ENCODE measurements around the gene HMGB2.

Gene HMGB2

DNA sequence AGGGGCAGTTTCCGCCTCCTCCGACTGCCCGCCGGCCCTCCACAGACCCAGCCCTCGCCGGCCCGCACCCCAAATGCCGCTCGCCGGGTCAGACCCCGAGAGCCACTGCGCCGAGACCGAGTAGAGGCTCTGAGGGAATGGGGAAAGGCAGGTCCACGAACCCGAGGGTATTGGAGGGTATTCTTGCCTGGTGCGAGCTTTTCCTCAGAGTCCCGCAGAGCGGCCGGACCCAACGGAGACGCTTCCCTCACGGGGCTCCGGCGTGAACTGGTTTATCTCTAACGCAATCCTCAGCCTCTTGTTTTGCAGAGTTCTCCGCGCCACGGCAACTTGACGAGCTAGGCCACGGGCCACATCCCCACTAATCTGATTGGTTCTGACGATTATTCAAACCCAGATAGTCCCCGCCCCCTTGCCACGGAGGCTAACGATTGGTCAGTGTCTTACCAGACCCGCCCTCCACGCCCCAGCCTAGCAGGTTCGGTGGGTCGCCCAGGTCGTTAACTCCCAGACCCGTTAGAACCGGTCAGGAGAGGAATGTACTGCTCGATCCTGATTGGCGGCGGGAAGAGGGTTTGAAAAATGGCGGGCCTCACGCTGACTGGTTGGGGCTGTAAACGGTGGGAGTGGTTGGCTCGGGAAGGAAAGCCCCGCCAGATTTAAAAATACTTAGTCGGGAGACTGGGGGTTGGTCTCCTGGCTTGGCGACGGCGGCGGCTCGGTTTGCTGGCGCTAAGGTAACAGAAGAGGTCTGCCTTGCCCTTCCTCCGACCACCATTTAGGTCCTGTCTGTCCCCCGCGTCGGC lies at the start of gene HMGB2:
HMGB2 (minus strand) TSS at position 274 of the 806 bp plus-strand sequence. CDS start 709 bp downstream, outside the sequence.
- DNase-seq = peak; percentile 100

GRCh38 chr4:173382349-173382748 lies 48.2 kb upstream of the HMGB2 start:
- no peak for DNase-seq

DNA sequence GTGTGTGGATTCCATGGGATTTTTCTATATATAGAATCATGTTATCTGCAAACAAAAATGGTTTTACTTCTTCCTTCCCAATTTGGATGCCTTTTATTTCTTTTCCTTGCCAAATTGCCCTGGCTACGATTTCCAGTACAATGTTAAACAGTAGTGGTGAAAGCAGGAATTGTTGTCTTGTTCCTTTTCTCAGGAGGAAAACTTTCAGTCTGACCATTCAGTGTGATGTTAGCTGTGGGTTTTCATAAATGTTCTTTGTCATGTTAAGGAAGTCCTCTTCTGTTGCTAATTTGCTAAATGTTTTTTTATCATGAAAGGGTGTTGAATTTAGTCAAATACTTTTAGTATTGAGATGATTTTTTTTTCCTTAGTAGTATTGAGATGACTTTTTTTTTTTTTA lies 47.5 kb upstream of the HMGB2 start:
- no peak for DNase-seq

- no peak for DNase-seq
These were observed 46.8 kb upstream of the HMGB2 start for GRCh38 chr4:173380987-173381386.

DNA sequence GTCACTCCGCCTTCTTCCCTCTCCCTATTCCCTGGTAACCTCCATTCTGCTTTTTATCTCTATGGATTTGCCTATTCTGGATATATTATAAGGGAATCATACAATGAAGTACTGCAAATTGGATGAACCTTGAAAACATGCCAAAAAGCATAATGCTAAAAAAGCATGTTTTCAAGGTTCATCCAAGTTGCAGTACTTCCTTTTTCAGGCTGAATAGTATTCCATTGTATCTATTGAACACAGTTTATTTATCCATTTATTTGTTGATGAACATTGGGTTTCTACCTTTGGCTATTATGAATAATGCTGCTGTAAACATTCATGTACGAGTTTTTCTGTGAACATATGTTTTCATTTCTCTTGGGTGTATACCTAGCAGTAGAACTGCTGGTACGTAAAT lies 45.8 kb upstream of the HMGB2 start:
- DNase-seq = no peak

DNA sequence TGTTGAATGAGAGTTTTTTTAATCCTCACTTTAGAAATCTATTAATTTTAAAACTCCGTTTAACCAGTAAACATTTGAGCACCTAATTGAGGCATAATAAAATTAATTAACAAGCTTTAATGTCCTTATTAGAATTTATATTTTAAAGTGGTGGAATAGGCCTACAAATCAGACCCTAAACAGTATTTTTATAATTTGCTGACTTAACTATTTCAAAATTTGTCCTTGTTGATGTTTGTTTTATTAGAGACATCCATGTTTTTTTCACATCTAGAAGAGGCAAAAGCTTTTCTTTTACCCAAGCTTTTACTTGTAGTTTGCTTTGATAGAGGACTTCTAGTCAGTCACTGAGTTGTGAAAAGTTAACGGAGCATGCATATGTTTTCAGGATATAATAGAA lies 40.4 kb upstream of the HMGB2 start:
- DNase-seq = no peak

DNA sequence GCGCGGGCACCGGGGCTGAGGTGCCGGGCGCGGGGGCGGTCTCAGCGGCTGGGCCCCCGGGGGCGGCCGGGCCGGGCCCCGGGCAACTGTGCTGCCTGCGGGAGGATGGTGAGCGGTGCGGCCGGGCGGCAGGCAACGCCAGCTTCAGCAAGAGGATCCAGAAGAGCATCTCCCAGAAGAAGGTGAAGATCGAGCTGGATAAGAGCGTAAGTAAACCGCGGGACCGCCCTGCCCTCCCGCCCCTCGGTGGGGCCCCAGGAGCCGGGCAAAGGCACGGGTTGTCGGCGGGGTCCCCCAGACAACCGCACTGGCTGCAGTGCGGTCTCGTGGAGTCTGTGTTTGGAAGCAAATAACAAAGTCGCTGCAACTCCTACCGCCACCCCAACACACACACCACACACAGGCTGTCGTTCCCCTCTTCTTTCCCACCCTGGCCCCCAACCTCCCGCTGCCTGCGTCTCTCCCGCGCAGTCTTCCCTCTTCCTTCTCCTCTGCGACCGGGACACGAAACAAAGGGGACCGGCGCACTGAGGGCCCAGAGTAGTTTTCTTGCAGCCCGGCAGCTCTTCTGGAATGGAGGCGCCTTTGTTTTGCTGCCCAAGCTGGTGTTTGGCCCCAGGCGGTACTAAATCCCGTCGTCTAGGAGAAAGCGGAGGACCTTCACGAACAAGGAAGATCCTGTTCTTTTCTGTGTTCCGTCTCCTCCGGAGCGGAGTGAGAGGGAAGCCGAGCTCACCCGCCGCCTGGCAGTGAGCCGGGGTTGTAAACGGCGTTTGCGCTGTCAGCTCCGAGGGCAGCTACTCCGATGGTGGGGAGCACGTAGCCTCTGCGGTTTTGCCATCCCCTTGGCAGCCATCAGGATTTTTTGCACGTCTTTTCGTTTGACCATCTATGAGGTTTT lies 37.4 kb upstream of the HMGB2 start:
- peak; percentile 29 to 49 for DNase-seq

GRCh38 chr4:173370477-173371291 lies 36.5 kb upstream of the HMGB2 start, which contains the start of gene SAP30:
Gene SAP30 (plus strand): TSS chr4:173370954. CDS start chr4:173371183, 229 bp downstream.
- peak; percentile 97 to 98 for DNase-seq

DNA sequence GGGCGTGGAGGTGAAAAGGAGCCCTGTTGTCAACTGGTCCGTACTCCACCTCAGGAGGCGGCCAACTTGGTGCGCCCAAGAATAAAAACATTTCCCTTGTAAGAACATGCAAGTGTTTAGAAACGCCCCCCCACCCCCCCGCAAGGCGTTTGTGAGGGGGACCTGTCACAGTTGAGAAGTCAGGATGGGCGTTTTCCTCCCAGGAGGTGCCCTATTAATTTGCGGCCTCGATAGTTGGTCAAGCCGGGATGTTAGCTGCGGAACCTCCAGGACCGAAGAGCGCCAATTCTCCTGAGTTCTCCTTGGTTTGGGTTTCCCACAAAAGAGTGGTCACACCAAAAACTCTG lies 35.9 kb upstream of the HMGB2 start:
- peak; percentile 74 to 77 for DNase-seq

- no peak for DNase-seq
These were observed 33.8 kb upstream of the HMGB2 start for GRCh38 chr4:173367946-173368345.

- DNase-seq = no peak
These were observed 33.1 kb upstream of the HMGB2 start for GRCh38 chr4:173367285-173367684.

DNA sequence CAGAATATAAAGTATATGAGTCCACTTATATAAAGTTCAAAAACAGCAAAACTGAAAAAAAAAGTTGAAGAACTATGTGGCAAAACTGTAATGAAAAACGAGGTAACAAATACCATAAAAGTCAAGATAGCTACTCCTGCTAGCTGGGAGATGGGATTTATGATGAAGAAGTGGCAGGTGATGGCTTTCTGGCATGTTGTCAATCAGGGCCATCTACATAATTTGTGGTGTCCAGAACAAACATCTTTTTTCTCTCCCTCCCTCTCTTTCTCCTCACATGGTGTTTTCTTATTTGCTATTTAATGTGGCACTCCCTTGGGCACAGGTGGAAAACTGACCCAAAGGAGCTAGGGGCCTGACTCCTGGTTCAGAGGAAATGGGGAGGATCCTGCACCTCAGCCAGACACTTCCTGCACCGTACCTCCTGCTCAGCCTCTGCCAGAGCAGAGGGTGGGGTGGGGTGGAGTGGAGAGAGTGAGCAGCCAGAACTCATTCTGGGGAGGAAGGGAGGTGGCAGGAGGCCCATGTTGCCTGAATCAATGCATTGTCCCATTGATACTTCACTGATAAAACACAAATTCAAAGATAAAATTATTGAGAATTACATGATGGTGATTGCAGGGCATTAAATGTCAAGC lies 31.3 kb upstream of the HMGB2 start:
- no peak for DNase-seq

DNA sequence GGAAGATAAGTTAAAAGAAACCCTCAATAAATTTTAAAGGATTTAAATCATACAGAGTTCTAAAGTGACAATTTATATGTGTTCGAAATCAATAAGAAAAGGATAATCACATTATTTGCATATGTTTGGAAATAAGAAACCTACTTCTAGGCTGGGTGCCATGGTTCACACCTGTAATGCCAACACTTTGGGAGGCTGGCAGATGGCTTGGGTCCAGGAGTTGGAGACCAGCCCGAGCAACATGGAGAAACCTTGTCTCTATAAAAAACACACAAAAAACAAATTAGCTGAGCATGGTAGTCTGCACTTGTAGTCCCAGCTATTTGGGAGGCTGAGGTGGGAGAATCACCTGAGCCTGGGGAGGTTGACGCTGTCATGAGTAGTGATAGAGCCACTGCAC lies 28.5 kb upstream of the HMGB2 start:
- DNase-seq = no peak

GRCh38 chr4:173360587-173361221 lies 26.5 kb upstream of the HMGB2 start:
- DNase-seq = no peak

GRCh38 chr4:173357939-173358338 lies 23.8 kb upstream of the HMGB2 start:
- DNase-seq = no peak

DNA sequence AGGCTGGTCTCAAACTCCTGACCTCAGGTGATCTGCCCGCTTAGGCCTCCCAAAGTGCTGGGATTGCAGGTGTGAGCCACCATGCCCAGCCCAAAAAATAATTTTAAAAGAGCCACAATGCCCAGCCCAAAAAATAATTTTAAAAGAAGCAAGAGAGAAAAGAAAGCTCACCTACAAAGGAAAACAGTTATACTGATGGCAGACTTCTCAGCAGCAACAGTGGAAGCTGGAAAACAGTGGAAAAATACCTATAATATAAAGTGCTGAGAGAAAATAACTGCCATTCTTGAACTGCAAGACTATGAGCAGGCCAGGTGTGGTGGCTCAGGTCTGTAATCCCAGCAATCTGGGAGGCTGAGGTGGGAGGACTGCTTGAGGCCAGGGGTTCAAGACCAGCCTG lies 13.3 kb upstream of the HMGB2 start:
- no peak for DNase-seq

GRCh38 chr4:173346074-173346473 lies 11.9 kb upstream of the HMGB2 start:
- no peak for DNase-seq

GRCh38 chr4:173345648-173346047 lies 11.5 kb upstream of the HMGB2 start:
- DNase-seq = no peak

DNA sequence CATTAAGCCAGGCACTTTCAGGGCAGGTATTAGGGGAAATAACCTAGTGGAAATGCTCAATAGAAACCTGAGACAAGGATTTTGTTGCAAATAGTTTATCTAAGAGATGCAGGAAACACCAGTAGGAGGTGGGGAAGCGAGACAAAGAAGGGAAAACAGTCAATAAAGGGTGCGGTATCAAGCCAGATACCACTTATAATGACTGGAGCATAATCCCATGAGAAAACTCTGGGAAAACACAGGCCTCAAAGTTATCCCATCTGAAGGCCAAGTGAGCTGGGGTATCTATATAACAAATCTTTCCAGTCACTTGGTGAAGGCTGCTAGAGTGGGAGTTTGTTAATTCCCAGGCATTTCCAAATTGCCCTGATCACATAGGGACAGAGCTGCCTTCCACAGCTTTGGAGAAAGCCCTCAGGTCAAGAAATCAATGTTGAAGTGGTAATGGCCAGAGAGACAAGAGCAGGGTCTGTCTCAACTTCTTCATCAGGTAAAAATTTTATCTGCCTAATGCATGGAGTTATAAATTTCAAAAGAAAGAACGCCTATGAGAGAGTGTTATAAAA lies 9.8 kb upstream of the HMGB2 start:
- no peak for DNase-seq

- no peak for DNase-seq
These were observed 3.3 kb upstream of the HMGB2 start for GRCh38 chr4:173337463-173337862.

DNA sequence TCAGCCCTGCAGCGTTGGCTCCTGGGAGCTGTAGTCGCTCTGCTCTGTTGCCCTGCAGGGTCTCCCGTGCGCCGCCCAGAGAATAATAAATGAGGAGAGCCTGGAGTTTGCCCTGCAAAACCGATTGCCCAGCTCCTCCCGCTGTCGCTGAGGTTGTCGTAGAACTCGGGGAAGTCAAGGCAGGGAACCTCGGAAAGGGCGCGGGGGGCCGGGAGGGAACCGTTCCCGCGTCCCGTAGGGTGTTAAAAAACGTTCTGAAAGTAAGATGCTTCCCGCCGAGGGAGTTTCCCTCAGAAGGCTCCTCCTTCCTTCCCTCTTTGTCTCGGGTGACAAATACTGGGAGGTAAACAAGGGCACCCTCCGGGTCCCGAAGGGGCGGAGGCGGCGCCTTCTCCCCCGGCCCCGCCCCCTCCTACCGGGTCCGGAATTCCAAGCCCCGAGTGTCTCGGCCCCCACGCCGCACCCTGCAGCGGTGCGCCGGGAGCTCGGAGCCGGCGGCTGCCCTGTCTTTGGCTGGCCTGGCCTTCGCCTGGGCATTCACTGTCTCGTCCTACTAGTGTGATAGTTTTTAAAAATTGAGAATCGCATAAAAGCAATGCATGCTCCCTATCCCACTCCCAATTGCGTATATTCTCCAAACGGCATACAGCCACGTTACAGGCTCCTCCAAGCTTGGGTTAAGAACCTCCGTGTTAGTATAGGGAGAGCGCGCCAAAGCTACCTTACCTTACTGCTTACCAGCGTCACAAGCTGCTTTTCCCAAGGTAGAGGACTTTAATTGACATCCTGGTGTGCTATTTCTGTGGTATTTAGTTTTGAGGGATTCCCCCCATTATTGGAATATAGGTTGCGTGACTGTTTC lies 964 bp upstream of the HMGB2 start:
- DNase-seq = peak; percentile 24 to 34
